HG03045 (cell line): Measurements from ENCODE around the gene GTF3C5.
"Not testable (repeated sequence)": the region's sequence is repeated elsewhere in the genome, so short reads cannot be mapped to it uniquely, and the experiment has no call there.

Experiments used
- ATAC-seq: cut with Tn5 transposase; IDR thresholded peaks from one replicate; pipeline ENCODE4 v1.9.1; 2021; ENCODE audit warnings: mild to moderate bottlenecking, moderate library complexity; ENCODE audit not compliant: unreplicated experiment

GTF3C5 gene

GRCh38 chr9:132995879-132996278 lies 34.9 kb upstream of the GTF3C5 start:
- ATAC-seq: no peak

- ATAC-seq: no peak
Observed at GRCh38 chr9:132996526-132996925, 34.3 kb upstream of the GTF3C5 start.

GRCh38 chr9:132997591-132997990 lies 33.2 kb upstream of the GTF3C5 start:
- ATAC-seq: no peak

- not testable (repeated sequence) for ATAC-seq
Observed at GRCh38 chr9:132998221-132998620, 32.6 kb upstream of the GTF3C5 start.

- ATAC-seq: no peak
Observed at GRCh38 chr9:132998831-132999635, 31.8 kb upstream of the GTF3C5 start.

- no peak for ATAC-seq
Observed at GRCh38 chr9:133002147-133003070, 28.4 kb upstream of the GTF3C5 start.

- ATAC-seq: no peak
Observed at GRCh38 chr9:133003071-133003461, 27.7 kb upstream of the GTF3C5 start.

- ATAC-seq: no peak
Observed at GRCh38 chr9:133003671-133004090, 27.1 kb upstream of the GTF3C5 start.

- no peak for ATAC-seq
Observed at GRCh38 chr9:133004091-133004998, 26.5 kb upstream of the GTF3C5 start.

- ATAC-seq: no peak
Observed at GRCh38 chr9:133004999-133005760, 25.6 kb upstream of the GTF3C5 start.

- no peak for ATAC-seq
Observed at GRCh38 chr9:133005957-133006356, 24.8 kb upstream of the GTF3C5 start.

GRCh38 chr9:133006731-133007352 lies 24.0 kb upstream of the GTF3C5 start:
- no peak for ATAC-seq

- ATAC-seq: no peak
Observed at GRCh38 chr9:133008406-133008805, 22.4 kb upstream of the GTF3C5 start.

- ATAC-seq: no peak
Observed at GRCh38 chr9:133008824-133009223, 22.0 kb upstream of the GTF3C5 start.

- ATAC-seq: no peak
Observed at GRCh38 chr9:133009906-133010582, 20.8 kb upstream of the GTF3C5 start.

- ATAC-seq: no peak
Observed at GRCh38 chr9:133014696-133015095, 16.1 kb upstream of the GTF3C5 start.

- ATAC-seq: no peak
Observed at GRCh38 chr9:133023117-133023890, 7.5 kb upstream of the GTF3C5 start.

GRCh38 chr9:133026426-133026825 lies 4.4 kb upstream of the GTF3C5 start:
- no peak for ATAC-seq
